Uterus (tissue), 2 donors: ENCODE results near the gene PRR5L.

Experiments
- CTCF ChIP-seq, 4 experiments: fragments of 200-600 bp in 2 of 4; fragments of 450-650 bp in 2 of 4; sonication (generic) in 2 of 4; IDR thresholded peaks; one replicate each; pipeline ENCODE4 v1.5.1; 2016 to 2019; ENCODE audit warnings: antibody characterized with exemption in 4 of 4, mild to moderate bottlenecking in 2 of 4, moderate library complexity in 1 of 4
- POLR2A ChIP-seq, 2 donors: fragments of 450-650 bp; IDR thresholded peaks; one replicate each; pipeline ENCODE4 v1.6.1; 2016; ENCODE audit warnings: antibody characterized with exemption in 2 of 2, mild to moderate bottlenecking in 1 of 2, moderate library complexity in 1 of 2

GRCh38 chr11:36296884-36297543 is 926 bp downstream of the PRR5L start:
- TF ChIP-seq CTCF (IDR thresholded peaks at IDR 0.05) (no peak), POLR2A (IDR thresholded peaks at IDR 0.05) (no peak)
